Measurements from ENCODE around the gene SLC35D1. TPM values are rescaled to one million over a fixed set of nuclear protein-coding genes. Genes with fewer than 3 reads are reported as not detected.

The SLC35D1 gene
- polyA plus RNA-seq, 1 of the 3 experiments (the other 2 are of a cell fraction), result 4.8 TPM

DNA sequence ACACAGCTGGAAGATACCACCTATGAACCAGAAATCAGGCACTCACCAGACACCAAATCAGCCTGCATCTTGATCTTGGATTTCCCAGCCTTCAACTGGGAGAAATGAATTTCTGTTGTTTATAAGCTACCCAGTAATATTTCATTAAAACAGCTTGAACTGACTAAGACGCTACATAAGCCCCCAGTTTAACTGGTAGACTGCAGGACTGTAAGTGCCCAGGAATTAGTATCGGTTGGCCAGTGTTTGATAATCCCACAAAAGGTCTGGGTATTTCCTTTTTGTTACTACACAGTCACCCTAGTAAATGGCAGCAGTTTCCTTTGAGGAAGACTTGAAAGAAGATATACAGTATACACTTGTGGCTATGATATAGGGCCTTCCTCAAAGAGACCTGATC is 7.3 kb upstream of the SLC35D1 start (continued):
- TF ChIP-seq, protein P1, sequence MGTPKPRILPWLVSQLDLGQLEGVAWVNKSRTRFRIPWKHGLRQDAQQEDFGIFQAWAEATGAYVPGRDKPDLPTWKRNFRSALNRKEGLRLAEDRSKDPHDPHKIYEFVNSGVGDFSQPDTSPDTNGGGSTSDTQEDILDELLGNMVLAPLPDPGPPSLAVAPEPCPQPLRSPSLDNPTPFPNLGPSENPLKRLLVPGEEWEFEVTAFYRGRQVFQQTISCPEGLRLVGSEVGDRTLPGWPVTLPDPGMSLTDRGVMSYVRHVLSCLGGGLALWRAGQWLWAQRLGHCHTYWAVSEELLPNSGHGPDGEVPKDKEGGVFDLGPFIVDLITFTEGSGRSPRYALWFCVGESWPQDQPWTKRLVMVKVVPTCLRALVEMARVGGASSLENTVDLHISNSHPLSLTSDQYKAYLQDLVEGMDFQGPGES (IDR thresholded peaks at IDR 0.05; ENCODE audit: low read depth, low read length), result no peak
- TF ChIP-seq FOSL2 (IDR thresholded peaks at IDR 0.05; ENCODE audit: borderline replicate concordance, low read depth) (no peak), ELF1 (IDR thresholded peaks at IDR 0.05) (no peak)

DNA sequence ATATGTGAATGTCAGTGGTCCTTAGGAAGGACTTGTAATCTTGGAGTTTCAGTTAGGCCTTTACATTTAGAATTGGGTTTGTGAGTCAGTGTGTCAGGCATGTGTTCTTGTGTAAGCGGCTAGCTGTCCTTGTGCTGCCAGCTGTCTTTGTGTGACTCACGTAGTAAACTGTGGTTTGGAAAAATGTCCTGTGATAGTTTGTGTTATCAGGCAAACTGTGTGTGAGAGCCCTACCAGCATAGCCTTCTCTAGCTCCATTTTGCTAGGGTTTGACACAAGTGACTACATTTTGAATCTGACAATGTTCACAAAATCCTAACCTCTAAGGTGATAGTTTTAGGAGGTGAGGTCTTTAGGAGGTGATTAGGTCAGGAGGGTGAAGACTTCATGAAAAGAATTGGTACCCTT is 6.9 kb upstream of the SLC35D1 start:
- Histone ChIP-seq H3K27ac (ENCODE audit: low read depth in 2 of 2, low read length in 1 of 2) (peak overlapping the region in 1 of 2 experiments; percentile 41; a peak in 2 of 4 replicates), H3K9me2 (no peaks in the 10 kb centered on the region), H2AFZ (ENCODE audit: low read depth) (no peak overlapping the region), H3K4me3 (ENCODE audit: low read depth in 2 of 2, low read length in 1 of 2) (no peak overlapping the region), H3F3A (replicated peaks; ENCODE audit: insufficient read depth) (peaks cover 7% of the 10 kb centered on the region), H3K36me3 (replicated peaks in 1 of 2; ENCODE audit: control insufficient read depth in 1 of 2, insufficient read depth in 2 of 2, low read length in 1 of 2) (no peaks in the 10 kb centered on the region), H3K9ac (no peak overlapping the region), H3K9me3 (no peaks in the 10 kb centered on the region), H3K4me2 (no peak overlapping the region), H3K27me3 (ENCODE audit: insufficient read depth) (no peaks in the 10 kb centered on the region), H4K20me1 (ENCODE audit: insufficient read depth) (no peaks in the 10 kb centered on the region), H3K79me2 (ENCODE audit: insufficient read depth) (no peaks in the 10 kb centered on the region), H3K4me1 (ENCODE audit: control insufficient read depth in 1 of 2, insufficient read depth in 2 of 2, low read depth in 1 of 2, low read length in 1 of 2) (0 out of 4 replicates have a peak, but pooled peaks cover 0 to 5% of the 10 kb centered on the region in 2 experiments)
- CTCF ChIA-PET, result no interaction called here
- POLR2A ChIA-PET, result no interaction called here
- TF ChIP-seq, protein P2, sequence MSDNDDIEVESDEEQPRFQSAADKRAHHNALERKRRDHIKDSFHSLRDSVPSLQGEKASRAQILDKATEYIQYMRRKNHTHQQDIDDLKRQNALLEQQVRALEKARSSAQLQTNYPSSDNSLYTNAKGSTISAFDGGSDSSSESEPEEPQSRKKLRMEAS (IDR thresholded peaks at IDR 0.05; ENCODE audit: low read depth), result peak; percentile 66
- TF ChIP-seq MEF2A (IDR thresholded peaks at IDR 0.05; ENCODE audit: borderline replicate concordance, low read depth) (no peak), FOSL2 (IDR thresholded peaks at IDR 0.05; ENCODE audit: borderline replicate concordance, low read depth) (peak; percentile 93), RAD21 (IDR thresholded peaks at IDR 0.05; ENCODE audit: low read length) (no peak), JUND (IDR thresholded peaks at IDR 0.05) (peak; percentile 88), EP300 (IDR thresholded peaks at IDR 0.05; ENCODE audit: borderline replicate concordance in 1 of 2, low read depth in 1 of 2, low read length in 1 of 2) (peak in 1 of 2 experiments; percentile 43; a peak in 1 of 4 replicates), TEAD4 (IDR thresholded peaks at IDR 0.05; ENCODE audit: borderline replicate concordance, insufficient read depth) (peak; percentile 65; the same call in 1 of the 2 replicates), FOXJ3 (CRISPR knock-in tag; IDR thresholded peaks at IDR 0.05) (no peak), TCF12 (IDR thresholded peaks at IDR 0.05) (peak; percentile 91), NFIC (IDR thresholded peaks at IDR 0.05; ENCODE audit: borderline replicate concordance) (peak; percentile 47; the same call in 1 of the 2 replicates), RCOR1 (IDR thresholded peaks at IDR 0.05; ENCODE audit: low read length) (no peak), RFX5 (IDR thresholded peaks at IDR 0.05; ENCODE audit: low read length) (no peak), RXRA (IDR thresholded peaks at IDR 0.05; ENCODE audit: borderline replicate concordance, low read depth) (peak; percentile 24; the same call in 1 of the 2 replicates), POLR2AphosphoS5 (IDR thresholded peaks at IDR 0.05; ENCODE audit: low read depth, low read length) (peak; percentile 41; the same call in 1 of the 2 replicates), SIN3A (IDR thresholded peaks at IDR 0.05; ENCODE audit: borderline replicate concordance, low read depth, low read length) (peak; percentile 64; the same call in 1 of the 2 replicates)
- TF ChIP-seq, protein P3, sequence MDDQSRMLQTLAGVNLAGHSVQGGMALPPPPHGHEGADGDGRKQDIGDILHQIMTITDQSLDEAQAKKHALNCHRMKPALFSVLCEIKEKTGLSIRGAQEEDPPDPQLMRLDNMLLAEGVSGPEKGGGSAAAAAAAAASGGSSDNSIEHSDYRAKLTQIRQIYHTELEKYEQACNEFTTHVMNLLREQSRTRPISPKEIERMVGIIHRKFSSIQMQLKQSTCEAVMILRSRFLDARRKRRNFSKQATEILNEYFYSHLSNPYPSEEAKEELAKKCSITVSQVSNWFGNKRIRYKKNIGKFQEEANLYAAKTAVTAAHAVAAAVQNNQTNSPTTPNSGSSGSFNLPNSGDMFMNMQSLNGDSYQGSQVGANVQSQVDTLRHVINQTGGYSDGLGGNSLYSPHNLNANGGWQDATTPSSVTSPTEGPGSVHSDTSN (IDR thresholded peaks at IDR 0.05), result peak; percentile 63
- TF ChIP-seq, protein P1 (IDR thresholded peaks at IDR 0.05; ENCODE audit: low read depth, low read length), result no peak
- TF ChIP-seq, protein P4, sequence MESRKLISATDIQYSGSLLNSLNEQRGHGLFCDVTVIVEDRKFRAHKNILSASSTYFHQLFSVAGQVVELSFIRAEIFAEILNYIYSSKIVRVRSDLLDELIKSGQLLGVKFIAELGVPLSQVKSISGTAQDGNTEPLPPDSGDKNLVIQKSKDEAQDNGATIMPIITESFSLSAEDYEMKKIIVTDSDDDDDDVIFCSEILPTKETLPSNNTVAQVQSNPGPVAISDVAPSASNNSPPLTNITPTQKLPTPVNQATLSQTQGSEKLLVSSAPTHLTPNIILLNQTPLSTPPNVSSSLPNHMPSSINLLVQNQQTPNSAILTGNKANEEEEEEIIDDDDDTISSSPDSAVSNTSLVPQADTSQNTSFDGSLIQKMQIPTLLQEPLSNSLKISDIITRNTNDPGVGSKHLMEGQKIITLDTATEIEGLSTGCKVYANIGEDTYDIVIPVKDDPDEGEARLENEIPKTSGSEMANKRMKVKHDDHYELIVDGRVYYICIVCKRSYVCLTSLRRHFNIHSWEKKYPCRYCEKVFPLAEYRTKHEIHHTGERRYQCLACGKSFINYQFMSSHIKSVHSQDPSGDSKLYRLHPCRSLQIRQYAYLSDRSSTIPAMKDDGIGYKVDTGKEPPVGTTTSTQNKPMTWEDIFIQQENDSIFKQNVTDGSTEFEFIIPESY (IDR thresholded peaks at IDR 0.05; ENCODE audit: borderline replicate concordance, low read depth), result no peak
- no peak for DNase-seq
- WGBS (ENCODE audit: low lambda C conversion rate), result 0% methylated on average over 2 of the region's 2 CpGs
